Stimulated activated CD8-positive, alpha-beta memory T cell treated with anti-CD3 and anti-CD28 coated beads, Interleukin-7, amount 100 ng/mL, for 1 hour (primary cell): Measurements from ENCODE around the gene ODF2L.
"Not testable (repeated sequence)": the region's sequence is repeated elsewhere in the genome, so short reads cannot be mapped to it uniquely, and the experiment has no call there.

Experiments
- DNase-seq, 2 donors: peaks; one replicate each; pipeline ENCODE4 v3.0.0-alpha.2; 2020; ENCODE audit warnings: low read depth in 2 of 2

Gene ODF2L

DNA sequence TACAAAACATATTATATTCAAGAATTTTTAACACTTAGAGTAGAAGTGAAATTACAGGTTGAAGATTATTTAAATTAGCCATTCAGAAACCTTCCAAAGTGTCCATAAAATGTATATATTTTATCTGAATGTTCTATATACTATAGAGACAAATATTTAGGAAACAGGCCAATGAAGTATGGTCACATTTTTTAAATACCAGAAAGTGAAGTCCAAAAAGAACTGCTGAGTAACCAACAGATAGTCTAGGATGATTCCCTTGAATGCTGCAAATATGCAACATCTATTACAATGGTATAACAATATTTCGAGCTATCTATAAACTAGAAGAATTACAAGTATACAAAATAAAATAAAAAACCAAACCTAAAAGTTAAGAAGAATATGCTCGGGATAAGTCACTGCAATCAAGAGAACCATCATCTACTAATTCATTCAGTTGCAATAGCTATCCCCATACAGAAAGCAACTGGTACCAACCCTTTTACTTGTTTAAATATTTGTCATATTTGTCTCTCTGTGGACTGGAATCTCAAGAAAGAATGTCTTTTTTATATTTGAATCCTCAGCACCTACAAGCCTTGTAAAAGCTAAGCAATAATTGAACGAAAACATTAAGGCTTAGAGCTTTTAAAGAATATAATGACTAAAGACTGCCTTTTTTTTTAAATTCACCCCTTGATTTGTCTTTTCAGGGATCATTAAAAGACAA, 8.1 kb downstream of the ODF2L start:
- DNase-seq = no peak

DNA sequence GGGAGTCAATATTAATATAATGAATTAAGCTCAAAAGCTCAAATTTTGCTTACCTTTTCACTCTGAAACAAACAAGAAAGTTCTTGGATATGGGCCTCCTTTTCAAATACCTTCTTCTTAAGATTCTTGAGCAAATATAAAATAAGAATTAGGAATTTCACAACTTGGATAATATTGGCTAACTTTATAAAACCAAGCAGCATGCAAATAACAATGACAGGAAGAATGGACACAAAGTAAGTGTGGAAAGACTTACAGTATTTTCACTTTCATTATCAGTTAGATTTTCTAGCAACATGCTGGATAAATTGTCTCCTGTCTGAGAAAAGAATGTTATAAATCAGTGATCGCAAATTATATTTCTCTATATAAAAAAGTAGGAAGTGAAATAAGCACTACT, 13.2 kb downstream of the ODF2L start:
- no peak for DNase-seq

DNA sequence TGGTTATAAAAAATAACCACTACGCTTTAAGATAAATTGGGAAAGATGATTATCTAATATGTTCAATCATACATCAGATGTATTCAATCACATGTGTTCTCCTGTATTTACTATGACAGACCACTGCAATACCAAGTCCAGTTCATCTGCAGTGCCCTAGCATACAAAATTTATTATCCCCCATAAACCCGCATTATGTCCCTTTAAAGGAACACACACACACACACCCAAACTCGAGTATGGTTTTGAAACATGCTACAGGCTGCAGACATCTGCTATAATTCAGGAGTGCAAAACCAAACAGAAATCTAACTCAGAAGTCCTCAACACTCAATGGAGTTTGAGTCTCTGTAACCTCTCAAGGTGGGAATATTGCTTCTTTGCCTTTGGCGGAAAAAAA, 14.9 kb downstream of the ODF2L start:
- no peak for DNase-seq

DNA sequence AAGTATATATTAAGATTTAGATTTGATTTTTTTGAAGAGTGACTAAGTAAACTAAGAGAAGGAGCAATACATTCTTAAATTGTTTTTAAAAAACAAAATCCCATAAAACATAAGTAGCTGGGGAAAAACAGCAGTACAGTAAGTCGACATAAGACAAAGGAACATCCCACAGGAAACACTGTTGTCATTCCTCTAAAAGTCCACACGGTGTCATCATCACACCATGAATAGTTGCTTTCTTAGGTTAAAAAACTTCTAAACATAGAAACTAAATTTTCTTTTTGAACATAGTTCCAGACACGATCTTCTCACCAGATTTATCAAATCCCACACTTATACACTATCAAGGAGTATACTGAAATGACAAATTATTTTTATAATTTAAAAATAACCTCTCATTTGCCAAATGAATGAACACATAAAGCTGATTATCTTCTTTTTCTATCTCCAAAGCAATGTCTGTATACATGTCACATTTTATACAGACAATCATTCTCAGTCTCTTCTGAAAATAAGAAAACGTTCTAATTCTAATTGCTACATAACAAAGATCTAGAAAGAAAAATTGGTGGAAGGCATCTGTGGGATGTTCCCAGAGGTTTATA, 15.8 kb downstream of the ODF2L start:
- DNase-seq = no peak

DNA sequence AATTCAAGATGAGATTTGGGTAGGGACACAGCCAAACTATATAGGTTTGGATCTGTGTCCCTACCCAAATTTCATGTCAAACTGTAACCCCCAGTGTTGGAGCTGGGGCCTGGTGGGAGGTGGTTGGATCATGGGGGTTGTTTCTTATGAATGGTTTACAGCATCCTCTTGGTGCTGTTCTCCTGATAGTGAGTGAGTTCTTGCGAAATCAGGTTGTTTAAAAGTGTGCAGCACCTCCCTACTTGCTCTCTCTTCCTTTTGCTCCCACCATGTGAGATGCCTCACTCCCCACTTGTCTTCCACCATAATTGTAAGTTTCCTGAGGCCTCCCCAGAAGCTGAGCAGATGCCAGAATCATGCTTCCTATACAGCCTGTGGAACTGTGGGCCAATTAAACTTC, 17.3 kb downstream of the ODF2L start:
- no peak for DNase-seq

DNA sequence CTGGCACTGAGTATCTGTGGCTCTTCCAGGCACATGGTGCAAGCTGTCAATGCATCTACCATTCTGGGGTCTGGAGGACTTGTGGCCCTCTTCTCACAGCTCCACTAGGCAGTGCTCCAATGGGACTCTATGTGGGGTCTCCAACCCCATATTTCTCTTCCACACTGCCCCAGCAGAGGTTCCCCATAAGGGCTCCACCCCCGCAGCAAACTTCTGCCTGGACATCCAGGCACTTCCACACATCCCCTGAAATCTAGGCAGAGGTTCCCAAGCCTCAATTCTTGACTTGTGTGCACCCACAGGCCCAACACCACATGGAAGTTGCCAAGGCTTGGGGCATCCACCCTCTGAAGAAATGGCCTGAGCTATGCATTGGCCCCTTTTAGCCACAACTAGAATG, 18.8 kb downstream of the ODF2L start:
- no peak for DNase-seq

DNA sequence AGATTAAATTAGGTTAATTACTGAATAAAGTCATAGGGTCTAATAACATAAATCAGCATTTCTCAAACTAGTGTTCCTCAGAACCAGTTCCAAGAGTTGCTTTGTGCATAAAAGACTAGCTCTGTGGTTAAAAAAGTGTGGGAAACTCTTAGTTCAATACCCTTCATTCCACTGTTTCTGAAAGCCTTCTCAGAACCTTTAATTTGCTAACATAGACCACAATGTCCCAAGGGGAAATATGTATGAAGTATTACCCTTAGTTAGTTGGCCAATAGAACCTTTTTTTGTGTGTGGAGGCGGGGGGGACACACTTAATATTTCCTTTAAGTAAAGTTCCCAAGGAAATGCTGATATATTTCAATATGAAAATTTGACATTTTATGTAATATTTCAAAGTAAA, 20.4 kb downstream of the ODF2L start:
- no peak for DNase-seq

DNA sequence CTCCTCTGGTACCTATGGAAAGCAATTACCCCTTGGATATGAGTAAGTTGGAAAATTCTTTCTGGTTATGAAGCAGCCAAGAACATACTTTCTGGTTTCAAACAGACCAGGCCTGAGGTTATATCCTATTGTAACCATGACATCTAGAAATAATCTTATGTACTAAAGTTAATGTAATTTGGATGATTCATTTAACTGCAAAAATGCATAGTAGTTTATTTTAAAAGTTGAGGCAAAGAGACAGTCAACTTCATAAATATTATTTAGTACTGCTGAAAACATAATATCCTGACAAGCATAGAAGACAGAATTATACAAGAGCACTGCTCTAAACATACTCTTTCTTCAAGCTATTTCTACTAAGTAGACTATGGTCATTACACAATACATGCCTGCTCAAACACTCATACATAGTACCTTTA, 25.5 kb downstream of the ODF2L start:
- no peak for DNase-seq

DNA sequence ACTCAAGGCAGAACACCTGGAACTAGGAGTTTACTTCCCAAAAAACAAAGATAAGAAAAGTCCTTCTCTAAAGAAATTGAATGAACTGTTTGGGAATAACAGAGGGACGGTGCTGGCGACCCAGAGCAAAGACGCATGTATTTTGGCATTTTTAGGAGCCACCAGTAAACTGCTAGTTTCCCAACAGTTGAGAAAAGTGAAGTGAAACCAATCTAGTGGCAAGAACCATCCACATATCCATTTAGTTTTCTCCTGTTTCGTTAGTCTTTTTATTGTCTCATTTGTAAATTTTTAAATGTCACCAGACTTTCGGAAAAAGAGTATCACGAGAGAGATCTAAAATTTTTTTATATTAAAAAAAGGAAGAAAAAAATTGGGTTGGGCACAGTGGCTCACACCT, 30.2 kb downstream of the ODF2L start:
- DNase-seq = no peak

DNA sequence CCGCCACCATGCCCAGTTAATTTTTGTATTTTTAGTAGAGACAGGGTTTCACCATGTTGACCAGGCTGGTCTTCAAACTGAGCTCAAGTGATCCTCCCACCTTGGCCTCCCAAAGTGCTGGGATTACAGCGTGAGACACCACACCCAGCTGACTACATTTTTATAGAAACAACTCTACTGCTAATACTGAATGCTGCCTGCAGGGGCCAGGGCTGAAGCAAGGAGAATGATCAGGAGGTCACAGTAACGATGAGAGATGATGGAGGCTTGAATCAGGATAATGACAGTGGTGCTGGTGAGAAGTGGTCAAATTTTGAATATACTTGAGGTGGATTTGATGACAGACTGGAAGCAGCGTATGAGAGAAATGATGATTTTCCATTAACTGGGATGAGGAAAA, 33.3 kb downstream of the ODF2L start:
- DNase-seq = no peak

DNA sequence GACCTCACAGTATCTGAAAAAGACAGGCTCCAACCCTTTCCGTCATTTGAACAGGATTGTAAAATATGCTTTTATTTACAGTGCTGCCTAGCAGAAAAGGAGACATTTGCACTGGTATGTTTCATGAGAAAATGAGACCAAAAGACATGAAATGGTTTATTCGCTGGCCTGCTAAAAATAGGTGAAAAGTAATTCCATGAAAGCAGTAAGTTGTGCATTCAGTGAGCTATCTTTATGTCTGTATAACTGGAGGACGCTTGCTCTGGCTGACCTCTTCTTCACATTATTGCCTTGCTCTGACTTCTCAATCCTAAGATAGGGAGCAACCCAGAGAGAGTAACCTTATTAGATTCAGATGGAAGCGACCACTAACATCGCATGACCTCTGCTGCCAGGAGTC, 38.3 kb downstream of the ODF2L start:
- no peak for DNase-seq

DNA sequence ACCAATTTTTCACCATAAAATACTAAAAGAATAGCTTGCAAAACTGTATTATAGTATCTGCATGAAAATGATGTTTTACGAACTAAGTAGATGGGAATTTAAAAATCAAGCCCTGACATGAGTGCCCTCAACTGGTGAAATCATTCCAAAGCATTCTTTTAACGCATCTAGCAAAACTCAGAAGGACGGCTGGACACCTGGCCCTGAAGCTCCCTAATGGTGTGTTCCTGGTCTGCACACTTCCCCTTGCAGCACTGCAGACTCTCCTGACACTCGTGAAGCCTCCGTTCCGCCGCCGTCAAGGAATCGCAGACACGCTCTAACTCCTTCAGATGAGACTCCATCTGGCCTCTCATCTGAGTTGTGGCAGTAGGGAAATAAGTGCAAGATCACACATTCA, 39.9 kb downstream of the ODF2L start:
- DNase-seq = no peak

DNA sequence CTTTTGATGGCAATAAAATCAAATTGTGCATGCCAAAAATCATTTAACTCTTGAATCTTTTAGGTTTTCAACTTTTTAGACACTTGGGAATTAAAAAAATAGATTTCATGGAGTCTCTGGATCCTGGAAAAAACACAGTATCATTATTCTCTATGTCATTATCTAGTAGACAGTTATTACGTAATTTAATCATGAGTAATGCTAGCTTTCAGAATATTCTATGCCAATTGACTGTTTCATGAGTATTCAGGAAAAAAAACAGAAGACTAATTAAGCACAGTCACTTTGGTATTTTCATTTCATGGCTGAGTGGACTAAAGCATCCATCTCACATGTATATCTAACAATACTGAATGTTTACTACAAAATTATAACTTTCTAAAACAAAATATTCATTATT, 44.0 kb downstream of the ODF2L start:
- no peak for DNase-seq

DNA sequence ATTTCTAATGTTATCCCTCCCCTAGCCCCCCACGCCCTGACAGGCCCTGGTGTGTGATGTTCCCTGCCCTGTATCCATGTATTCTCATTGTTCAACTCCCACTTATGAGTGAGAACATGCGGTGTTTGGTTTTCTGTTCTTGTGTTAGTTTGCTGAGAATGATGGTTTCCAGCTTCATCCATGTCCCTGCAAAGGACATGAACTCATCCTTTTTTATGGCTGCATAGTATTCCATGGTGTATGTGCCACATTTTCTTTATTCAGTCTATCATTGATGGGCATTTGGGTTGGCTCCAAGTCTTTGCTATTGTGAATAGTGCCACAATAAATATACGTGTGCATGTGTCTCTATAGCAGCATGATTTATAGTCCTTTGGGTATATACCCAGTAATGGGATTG, 45.9 kb downstream of the ODF2L start:
- not testable (repeated sequence) for DNase-seq

DNA sequence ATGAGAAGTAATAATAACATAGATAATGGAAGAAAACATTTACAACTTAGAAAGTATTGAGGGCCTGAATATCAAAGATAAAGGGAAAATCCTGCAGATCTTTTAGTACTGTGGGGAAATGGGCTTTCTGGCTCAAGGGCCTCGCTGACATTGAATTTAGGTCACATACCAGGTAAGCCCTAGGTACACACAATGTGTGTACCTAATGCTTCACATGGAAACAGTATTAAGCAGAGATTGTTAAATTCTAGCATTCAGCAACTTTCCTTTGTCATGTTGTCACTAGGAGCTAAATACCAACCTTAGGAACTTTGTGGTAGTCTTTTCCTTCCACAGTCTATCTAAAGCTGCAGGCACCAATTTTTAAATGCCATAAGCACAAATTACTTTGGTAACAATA, 49.7 kb downstream of the ODF2L start:
- DNase-seq = no peak

DNA sequence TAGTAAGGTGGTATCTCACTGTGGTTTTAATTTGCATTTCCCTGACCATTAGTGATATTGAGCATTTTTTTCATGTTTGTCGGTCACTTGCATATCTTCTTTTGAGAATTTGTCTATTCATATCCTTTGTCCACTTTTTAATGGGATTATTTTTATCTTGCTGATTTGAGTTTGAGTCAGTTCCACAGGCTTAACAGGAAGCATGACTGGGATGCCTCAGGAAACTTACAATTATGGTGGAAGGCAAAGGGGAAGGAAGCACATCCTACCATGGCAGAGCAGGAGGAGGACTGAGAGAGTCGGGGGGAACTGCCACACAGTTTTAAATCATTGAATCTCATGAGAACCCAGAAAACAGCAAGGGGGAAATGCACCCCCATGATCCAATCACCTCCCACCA, 51.1 kb downstream of the ODF2L start:
- DNase-seq = no peak

DNA sequence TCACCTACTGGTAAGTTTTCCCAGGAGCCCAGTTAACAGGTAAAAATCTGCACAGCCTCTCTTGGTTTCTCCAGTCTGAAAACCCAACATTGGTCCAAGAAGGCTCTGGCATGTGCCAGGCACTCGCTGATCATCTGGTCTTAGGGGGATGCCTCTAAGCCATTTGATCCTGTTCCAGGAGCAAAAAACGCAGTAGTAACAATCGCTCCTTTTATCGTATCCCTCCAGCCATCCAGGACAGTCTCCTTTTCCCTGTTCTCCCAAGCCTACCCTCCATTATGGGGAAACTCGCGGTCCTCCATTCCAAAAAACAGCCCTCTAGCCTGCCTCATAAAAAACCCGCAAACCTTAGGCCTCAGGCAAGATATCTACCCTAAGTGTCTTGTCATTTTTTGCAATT, 56.2 kb downstream of the ODF2L start:
- DNase-seq = no peak

DNA sequence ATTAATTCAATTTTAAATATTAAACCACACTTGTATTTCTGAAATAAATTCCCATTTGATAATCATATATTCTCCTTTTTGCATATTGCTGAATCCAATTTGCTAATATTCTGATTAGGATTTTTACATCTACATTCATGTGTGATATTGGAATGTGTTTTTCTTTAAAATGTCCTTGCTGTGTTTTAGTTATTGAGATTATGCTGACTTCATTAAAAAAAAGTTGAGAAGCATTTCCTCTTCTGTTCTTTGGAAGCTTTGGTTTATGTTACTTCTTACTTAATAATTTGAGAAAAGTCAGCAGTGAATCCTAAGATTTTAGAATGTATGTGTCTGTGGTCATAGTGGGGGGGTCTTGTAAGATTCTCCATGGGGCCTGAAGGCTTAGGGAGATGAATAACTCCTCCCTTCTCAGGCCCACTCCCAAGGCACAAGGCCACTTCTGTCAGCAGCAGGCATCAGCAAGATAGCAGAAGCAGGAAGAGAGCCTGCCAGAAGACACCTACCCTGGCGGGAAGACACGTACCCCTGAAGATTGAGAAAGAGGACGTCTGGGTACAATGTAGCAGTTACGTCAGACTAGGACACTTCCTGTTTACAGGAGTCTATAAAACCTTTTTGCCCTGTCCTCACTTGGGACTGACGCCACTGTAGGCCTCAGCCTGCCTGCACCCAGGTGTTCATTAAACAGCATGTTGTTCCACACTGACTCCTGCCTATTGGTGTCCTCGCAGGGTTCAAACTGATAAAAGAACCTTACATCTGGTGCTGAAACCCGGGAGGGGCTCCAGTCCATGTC, 56.9 kb downstream of the ODF2L start:
- no peak for DNase-seq

DNA sequence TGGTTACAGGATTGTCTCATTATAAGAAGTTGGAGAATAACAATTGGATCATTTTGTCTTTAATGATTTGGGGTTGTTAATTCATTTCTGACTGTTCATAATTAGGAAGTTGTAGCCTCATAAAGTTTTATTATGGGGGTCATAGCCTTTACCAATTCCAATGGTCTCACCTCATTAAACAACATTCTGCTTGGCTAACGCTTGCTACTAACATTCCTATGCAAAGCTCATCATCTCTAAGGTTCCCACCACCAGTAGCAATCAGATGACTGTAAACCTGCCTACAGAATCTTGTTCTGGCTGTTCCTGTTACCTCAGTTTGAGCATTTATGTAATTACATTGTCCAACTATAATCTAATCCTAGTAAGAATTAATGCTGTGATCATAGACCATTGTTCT, 60.2 kb downstream of the ODF2L start:
- no peak for DNase-seq

DNA sequence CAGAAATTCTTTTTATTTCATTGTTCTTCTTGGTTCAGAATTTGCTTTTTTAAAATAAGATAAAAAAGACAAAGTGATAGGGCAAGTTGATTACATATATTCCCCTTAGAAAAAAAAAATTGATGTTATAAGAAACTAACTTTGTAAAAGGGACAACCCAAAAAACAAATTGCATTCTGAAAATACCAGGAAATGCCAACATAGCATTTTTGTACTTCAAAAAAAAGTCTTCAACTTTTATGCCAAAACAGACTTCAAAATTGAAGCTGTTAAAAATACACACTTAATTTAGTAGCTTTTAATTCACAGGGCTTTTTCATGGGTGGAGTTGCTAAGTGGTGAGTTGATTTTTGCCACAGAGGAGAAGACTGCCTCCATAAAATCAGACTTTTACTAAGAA, 70.9 kb downstream of the ODF2L start:
- no peak for DNase-seq

DNA sequence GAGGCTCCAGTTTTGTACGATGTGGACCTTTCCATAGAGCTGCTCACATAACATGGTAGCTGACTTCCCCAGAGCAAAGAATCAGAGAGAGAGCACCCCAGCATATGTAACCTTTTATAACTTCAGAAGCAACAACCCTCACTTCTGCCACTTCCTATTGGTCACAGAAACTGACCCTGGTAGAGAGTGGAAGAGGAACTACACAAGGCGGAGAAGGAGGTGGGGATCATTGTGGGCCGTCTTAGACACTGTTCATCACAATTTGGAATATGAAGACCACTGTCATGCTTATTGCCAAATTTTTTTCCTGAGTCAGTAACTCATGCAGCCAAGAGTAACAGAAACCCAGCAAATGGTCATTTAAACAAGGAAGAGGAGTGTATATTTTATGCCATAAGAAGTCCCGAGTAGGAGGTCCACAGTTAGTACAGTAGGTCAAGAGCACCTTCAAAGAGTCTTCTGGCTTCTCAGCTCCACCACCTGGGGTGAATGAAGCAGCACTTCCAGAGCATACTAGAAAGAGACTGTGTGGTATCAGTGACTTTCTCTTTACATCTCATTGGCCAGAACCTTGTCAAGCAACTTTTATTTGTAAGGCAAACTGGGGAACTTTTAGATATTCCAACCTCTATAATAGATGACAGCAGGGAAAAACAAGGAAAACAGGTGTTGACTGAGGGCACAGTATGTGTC, 71.8 kb downstream of the ODF2L start:
- DNase-seq = no peak

DNA sequence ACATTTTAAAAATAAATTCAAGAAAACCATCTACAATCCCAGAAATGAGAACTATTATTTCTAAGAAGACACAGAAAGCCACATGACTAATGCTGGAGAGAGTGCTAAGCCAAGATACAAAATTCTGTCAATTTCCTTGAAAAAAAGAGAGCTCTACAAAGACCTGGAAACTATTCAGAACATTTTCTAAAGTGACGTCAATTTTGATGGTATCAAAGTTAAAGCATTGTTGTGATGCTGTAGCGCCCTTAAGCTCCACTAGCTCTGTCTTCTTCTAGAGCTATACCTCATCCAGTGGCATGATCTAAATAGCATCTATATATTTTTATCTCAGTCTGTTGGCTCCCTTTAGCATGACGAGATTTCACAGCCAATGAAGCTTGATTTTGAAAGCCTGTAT, 73.9 kb downstream of the ODF2L start:
- DNase-seq = no peak

DNA sequence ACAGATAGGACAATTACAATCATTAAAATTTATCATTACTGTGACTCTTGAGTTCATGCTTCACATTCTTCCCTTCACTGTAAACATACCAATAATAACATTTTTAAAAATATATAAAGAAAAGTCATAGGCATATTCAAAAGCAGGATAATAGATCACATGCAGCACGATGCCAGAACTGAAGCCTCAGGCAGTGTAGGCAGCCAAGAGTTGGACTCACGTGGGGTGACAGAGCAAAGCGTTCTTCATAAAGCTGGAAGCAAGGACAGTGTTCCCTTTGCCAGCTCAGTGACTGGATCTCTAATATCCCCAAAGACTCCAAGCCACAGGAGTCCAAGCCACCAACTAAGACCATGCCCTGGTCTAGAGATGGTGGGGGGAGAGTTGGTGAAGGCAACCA, 77.7 kb downstream of the ODF2L start:
- no peak for DNase-seq
